ENCODE data around the gene KRT72.

KRT72 gene

DNA sequence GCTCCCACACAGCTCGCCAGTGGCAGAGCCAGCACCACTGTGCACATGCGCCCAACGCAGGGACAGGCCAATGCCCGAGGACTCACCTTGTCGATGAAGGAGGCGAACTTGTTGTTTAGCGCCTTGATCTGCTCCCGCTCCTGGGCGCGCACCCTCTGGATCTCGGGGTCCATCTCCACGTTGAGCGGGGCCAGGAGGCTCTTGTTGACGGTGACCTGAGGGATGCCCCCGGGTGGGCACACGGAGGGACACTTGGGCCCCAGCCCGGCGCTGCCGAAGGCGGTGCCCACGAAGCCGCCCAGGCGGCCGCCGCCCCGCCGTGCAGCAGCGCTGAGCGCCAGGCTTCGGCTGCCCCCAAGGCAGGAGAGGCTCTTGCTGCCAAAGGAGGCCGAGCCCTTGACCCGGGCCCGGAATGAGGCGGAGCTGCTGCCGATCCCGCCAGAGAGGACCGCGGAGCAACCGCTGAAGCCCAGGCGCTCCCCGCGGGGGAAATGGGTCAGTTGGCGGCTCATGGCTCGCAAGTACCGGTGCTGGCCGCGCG, at the start of gene KRT72:
TSS of gene KRT72 (minus strand) at position 523 of the 541 bp plus-strand sequence. CDS start at position 512, 11 bp downstream.
- DNase-seq, result no peak

DNA sequence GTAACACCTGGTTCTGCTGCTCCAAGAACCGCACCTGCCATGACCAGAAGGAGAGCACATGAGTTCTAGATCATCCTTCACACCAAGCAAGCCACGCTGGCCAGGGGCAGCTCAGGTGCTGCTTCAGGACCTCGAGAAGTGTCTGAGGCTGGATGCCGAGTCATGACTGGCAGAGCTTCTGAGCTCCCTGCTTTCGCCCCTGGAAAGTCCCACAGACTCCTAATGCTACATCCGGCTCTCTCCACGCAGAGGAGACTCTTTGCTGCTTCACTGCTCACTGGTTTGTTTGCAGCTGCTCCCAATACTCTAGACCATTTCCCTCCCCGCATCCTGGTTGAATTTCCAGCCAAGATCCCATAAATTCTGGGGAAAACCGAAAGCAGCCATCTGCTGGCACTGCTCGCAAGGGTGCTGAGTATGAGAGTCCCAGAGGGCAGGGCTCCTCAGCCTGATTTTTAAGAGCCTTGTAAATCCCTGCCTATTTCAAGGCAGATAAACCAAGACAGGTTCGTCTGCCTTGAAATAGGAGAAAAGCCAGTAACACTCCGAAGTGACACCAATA, 49.3 kb upstream of the KRT72 start:
- DNase-seq, result no peak

DNA sequence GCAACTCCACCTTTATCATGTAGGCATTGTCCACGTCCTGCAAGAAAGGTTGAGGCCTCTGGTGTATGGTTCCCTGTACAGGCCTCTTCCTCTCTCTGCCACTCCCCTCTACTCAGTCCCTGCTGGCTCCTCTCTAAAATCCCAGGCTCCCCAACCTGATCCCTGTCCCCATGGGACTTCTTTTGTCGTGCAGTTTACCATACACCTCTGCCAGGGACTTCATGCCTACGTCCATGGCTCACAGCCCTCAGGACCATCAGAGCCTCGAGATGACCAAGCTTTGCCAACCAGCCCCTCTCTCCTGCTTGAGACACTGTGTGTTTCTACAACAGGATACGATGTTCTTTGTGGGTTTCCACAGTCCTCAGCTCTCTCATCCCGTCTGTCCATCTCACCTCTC, 47.8 kb upstream of the KRT72 start:
- no peak for DNase-seq

DNA sequence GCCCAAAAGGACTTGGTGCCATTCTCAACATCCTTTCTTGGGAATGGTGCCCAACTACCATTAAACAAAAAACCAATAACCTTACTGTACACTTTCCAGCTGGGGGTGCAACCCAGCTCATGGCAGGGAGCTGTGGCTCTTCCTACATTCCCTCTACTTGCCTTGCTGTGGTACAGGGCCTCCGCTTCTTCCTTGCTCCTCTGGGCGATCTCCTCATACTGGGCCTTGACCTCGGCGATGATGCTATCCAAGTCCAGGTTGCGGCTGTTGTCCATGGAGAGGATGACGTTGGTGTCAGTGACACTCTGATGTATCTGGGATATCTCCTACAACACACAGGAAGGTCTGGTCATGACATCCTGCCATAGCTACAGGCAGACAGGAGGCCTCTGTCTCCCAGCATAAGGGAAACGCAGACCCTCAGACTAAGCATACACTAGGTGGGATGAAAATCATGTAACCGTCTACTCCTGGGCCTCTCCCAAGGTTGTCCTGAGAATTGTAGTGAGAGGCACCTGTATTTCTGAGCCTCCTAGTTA, 46.8 kb upstream of the KRT72 start:
- no peak for DNase-seq

DNA sequence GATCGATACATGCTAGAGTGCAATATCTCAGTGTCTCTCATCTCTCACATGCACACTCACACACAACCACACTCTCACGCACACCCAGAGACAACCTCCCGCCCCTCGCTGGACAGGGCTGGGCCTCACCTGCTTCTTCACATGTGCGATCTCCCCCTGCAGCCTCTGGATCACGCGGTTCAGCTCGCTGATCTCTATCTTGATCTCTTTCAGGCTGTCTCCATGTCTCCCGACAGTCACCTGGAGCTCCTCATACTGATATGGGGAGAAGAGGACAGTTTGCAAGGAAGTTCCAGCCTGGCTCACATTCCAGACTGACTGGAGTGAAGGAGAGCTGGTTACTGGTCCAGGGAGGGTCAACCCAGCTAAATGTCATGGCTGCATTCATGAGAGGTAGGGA, 46.3 kb upstream of the KRT72 start:
- no peak for DNase-seq

DNA sequence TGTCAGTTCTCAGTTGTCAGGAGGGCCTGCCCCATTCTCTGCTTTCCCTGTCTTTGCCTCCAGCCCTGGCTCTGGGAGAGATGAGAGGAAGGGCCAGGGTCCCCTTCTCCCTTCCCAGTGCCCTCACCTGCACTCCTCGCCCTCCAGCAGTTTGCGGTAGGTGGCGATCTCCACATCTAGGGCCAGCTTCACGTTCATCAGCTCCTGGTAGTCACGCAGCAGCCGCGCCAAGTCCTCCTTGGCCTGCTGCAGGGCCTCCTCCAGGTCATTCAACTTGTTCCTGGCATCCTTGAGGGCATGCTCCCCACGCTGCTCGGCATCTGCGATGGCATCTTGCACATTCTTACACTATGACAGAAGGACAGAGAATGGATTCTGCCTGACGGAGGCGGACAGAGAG, 45.4 kb upstream of the KRT72 start:
- no peak for DNase-seq

DNA sequence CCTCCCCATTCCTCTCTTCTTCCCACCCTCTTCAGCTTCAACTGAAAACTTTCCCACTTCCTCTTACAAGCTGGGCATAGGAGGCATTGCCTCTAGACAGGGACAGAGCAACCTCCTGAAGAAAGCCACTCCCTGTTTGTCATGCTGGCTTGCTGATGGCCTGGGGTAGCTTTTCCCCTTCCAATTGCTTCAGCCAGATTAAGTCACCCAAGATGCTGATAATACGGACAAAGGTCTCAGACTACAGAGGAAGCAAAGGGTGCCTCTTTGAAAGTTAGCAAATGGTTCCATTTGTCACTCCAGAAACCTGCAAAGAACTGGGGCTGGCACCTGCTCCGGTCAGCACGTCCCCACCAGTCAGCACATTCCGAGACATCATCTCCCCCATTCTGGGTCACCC, 44.7 kb upstream of the KRT72 start:
- no peak for DNase-seq

DNA sequence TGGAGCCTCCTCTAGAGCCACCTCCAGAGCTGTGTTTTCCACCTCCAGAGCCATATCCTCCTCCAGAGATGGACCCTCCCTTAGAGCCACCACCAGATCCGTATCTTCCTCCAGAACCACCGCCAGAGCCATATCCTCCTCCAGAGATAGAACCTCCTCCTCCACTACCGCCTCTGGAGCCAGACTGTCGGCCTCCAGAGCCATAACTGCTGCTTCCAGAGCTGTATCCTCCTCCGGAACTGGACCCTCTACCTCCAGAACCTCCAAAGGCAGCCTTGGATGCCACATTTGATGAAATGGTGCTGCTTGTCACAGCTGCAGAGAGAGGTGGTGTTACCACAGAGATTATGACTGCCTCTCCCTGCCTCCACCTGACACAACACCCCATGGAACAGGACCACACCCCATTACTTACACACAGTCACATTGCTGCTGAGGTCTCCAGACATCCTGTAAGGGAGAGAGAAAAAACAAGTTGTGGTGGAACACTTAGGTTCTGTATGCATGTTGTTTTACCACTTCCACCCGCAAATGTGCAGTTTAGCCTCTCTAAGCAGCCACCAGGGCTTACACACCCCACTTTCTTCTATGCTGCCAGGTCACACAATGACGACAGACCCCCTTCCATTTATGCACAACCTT, 44.0 kb upstream of the KRT72 start:
- DNase-seq, result no peak

DNA sequence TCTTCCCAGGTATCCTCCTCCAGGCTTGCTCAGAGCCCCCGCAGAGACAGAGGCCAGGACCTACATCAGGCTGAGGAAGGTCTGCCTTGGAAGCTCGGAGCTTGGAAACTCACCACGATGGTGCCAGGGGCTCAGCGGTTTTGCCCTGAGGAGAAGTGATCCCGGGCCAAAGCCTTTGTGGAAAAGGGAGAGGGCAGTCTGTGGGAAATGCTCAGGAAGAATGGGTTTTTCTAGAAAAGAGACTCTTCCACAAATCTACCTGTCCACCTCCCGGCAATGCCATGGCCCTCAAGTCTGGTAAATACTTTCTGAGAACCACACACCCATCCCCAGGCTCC, 42.8 kb upstream of the KRT72 start:
- DNase-seq, result no peak

DNA sequence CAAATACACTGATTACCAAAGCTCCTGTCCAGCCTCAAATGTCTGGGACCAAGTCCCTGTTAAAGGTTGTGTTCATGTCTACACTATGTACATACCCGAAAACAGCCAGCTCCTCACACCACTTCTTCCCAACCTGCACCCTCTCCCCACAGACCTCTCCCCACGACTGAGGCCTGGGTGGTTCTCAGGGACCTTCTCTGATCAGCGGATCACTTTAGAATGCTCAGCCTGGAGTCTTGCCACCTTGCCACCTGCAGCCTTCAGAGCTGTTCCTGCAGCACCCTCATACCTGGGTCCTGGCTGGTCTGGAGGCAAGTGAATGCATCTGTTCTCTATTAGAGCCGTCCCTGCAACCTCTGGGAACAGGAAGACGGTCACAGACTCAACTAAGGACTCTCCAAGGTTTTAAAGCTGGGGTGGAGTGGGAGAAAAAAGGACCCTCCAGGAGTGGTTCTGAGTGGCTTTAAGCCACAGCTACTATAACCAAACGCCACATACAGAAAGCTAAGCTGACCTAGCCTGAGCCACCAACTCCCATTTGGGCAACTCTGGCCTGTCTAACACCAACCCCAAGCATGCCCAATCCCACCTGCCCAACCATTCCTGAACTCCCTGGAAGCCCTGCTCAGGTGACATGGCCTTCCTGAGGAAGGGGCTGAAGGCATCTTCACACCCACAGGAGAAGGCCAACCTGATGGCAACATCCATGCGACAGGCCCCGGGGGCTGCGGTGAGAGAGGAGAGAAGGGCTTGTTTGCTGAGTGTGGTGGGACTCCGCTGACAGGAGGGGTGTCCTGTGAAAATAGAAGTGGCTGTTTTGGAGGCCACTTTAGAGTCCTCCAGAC, 42.2 kb upstream of the KRT72 start:
- no peak for DNase-seq

DNA sequence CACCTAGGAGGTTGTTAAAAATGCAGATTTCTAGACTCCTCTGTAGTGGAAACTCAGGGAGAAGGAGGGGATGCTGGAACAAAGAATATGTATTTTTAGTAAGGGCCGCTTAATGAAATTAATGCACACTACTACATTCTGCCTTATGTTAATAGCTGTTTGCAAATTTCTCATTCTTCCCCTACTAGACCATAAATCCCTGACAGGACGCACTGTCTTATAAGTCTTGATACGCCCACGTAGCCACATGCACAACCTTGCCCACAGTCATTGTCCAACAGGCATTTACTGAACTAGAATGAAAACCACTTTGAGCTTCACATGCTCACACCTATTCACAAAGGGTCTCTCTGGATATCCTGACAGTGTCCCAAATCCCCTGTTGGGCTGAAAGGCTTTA, 40.2 kb upstream of the KRT72 start:
- DNase-seq, result no peak

DNA sequence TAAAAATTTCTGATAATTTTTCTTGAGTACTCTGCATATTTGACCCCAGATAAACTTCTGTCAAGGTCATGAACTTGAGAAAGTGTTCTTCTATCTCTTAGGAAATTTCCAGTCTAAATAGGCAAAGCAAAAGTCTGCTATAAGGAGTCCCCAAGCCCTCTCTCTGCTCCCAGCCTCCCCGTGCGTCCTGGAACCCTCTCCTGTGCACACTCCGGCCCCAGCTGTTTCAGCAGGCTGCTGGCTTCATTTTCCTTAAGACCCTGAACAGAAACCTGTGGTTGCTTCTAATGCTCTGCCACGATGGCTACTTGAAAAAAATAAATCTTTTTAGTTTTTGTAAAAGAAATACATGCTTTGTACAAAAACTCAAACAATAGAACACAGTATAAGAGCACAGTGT, 36.0 kb upstream of the KRT72 start:
- DNase-seq, result no peak

DNA sequence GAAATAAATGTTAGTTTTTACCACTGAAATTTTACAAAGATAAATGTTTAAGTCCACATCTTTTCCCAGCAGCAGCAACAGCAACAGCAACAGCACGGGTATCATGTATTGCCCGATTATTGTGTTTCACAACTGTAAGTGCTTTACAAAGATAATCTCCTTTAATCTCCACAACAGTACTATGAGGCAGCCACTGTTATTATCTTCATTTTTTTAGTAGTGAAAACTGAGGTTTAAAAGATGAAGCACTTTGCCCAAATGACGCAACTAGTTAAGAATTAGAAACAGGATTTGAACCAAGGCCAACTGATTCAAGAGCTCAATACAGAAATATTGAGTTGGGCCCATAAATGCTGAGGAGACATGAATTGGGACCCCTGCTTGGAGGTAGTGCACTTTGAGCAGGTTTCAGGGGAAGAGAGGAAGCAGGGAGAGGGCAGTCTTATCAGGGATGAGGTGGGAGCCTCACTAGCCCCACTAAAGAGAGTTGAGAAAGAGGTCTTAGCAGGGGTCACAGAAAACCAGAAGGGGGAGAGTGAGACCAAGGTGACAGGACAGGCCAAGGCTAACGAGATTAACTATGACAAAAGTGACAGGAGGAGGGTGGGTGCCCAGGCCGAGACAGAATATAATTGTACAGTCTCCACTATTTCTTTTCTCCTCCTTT, 35.5 kb upstream of the KRT72 start:
- no peak for DNase-seq

DNA sequence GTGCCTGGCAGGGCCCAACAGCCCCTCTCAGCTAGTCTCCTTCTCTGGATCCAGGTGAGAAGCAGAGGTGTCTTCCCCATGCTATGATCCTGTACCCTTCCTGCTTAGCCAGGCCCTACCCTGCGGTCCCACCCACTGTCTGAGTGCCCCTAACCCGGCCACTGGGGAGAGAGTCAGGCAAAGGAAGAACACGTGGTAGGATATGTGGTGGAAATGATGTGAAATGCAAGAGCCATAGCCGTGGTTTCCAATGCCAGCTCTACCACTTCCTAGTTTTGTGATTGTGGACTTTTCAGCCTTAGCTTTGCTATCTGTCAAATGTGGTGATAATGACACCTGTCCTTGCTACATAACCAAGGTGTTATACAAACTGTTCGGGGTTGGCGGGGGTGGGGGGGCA, 34.9 kb upstream of the KRT72 start:
- DNase-seq, result no peak

DNA sequence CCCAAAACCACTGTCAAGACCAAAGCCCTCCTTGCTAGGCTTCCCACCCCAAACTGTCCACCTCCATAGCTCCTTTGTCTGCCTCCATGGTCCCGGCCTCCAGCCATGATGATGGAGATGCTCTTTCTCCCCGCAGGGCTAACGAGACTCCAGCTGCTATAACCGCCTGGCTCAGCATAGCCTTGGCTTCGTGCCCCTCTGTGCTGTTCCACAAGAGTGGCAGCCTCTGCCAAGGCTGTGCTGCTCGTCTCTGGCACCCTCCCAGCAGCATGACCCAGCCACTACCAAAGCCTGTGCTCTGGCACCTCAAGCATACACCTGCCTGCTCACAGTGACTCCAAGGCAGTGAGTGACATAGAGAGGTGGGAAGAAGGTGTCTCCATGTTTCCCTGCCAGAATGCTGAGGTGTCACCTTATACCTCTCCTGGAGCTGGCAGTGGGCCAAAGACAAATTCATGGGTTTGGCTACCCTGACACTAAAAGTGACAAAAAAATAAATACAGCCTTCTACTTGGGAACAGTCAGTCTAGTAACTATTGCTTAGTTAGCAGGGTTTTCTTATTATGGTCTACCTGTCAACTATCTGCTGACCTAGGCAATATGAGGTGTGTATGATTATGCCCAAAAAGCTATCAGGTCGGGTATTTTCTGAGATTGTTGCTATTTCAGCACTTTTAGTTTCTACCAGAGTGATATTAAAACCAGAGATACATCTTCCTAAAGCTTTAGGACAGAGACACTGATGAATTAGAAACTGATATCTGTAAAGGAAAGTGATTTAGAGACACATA, 33.2 kb upstream of the KRT72 start:
- no peak for DNase-seq

DNA sequence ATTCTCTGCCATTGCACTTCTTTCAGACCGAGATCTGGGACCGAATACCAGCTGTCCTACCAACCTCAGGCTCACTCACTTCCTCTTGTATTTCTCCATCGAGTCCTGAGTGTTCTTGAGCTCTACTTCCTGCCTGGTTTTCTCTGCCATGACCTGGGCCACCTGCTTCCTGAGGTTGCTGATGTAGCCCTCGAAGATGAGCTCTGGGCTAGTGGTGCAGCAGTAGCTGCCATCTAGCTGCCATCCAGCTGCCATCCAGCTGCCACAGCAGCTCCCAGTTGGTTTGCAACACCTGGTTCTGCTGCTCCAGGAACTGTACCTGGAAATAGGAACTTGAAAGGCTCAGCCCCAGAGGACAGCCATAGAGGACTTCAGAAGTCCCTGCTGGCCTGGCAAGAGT, 32.1 kb upstream of the KRT72 start:
- no peak for DNase-seq

DNA sequence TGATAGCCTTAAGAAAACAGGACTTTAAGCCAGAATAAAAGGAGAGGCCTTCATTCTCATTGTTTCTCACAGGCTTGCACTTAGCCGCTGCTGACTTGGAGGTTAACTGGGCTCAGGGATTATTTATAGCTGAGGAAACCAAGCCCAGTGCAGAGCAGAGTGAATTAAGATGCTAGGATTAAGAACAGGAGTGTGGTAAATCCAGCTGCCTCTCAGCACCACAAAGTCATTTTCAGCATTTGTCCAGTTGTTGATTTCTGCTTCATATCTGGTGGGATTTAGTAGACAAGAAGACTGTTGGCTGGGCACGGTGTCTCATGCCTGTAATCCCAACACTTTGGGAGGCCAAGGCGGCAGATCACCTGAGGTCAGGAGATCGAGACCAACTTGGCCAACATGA, 31.4 kb upstream of the KRT72 start:
- DNase-seq, result no peak

DNA sequence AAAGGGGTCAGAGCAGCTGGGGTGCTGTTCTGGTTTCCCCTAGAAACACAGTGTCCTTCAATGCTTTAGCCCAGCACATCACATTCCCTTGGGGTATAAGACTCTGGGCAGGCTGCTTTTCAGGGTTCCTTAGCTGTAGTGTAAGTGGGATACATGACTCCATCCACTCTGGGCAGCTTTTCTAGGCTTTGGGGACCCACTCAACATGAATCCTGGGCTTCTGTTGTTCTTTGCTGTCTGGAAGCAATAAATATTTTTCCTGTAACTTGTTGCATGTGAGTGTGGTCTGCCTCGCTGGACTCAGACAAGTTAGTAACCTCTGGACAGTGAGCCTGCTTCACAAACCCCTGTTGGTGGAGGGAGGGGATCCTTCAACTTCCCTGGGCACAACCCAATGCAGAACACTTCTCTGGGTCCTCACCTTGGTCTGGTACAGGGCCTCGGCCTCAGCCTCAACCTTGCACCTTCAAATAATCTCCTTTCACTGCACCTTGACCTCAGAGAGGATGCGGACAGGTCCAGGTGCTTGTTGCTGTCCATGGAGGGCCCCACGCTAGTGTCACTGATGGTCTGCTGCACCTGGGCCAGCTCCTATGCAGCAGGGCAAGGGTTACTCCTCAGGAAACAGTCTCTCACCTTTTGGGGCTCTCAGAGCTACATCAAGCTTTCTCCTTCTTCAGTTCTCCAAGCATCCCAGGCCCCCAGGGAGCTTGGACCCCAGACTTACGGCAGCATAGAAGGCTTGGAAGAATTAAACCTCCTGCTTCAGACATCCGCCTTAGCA, 30.6 kb upstream of the KRT72 start:
- no peak for DNase-seq

DNA sequence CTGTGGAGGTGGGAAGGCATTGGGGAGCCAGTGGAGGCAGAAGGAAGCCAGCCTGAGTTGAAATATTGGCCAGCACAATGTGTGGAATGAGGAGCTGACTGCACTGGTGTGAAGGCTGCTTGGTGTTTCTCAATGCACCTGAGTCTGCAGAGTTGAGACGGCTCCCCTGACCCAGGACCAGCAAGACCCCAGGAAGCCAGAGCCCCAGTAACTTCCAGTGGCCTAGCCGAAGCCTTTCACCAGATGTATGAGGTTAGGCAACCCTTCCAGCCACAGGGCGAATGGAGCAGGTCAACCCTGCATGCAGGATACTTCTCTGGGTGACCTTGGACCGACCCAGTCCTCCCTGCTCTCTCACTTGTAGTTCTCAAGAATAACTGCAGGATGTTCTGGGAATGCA, 30.0 kb upstream of the KRT72 start:
- DNase-seq, result no peak

DNA sequence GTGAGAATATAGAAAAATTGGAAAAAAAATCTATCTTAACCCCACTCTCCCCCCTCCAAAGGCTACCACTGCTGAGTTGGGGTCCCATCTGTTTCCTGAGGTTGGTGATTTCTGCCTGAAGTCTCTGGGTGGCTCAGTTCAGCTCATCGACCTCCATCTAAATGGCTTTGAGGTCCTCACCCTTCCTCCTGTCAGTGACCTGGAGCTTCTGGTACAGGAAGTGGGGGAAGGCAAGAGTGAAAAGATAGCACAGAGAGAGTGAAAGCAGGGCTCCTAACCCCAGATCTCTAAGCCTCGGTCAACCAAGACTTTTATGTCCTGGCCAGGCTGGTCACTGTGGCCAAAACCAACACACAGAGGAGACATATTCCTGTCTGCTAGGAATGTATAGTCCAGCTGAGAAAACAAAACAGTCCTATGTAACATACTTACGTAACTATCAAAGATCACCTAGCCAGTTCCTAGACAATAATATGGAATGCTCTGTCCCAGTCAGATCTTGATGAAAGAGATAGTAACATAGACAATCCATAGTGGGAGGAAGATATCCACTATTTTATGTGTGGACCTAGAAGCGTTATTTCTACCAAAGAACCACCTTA, 29.4 kb upstream of the KRT72 start:
- DNase-seq, result no peak

DNA sequence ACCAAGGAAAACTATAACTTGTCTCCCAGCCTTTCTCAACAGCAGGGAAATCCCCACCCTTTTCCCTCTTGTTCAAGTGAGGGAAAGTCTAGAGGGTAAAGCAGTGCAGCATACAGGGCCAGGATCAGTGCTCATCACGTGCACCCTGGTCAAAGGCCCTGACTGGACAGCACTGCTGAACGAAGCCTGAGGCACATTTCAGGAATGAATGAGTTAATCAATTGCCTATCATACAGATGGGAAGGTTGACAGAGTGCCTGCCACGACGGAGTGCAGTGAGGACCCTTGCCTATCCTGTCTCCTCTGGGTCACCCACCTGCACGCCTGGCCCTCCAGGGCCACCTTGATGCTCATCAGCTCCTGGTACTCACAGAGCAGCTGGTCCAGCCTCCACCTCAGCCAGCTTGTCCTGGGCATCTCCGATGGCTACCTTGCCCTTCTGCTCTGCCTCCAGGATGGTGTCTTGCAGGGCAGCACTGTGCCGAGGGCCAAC, 28.8 kb upstream of the KRT72 start:
- DNase-seq, result no peak
